CD4-positive, alpha-beta T cell (primary cell): ENCODE data around the gene FOXL2NB. TPM values are rescaled to one million over a fixed set of nuclear protein-coding genes. Genes with fewer than 3 reads are reported as not detected.

ENCODE experiments used
- ATAC-seq: fragments of 200-7000 bp; cut with Tn5 transposase; one replicate; pipeline ENCODE4 v1.10.0; 2022; ENCODE audit warnings: mild to moderate bottlenecking; ENCODE audit not compliant: poor library complexity
- CTCF ChIA-PET: fragments of 350-600 bp; sonication (Branson Sonifier 250); formaldehyde crosslinking; loops from one replicate; lab custom pipeline; 2021; ENCODE audit warnings: antibody characterized with exemption, inconsistent platforms; lab: Charles Lee
- POLR2A ChIA-PET: fragments of 350-600 bp; sonication (Branson Sonifier 250); formaldehyde crosslinking; loops from one replicate; lab custom pipeline; 2021; ENCODE audit warnings: antibody characterized with exemption, inconsistent platforms; lab: Charles Lee
- DNase-seq, 14 experiments: peaks; one replicate each; pipeline ENCODE4 v3.0.0-alpha.2; 2013 to 2020; ENCODE audit warnings: mixed read lengths in 2 of 14
- H3K27ac ChIP-seq, 2 donors: one replicate each; pipeline versions ENCODE4 v1.5.1 to v1.7.0; 2013; ENCODE audit warnings: low read length in 2 of 2, low read depth in 1 of 2, mild to moderate bottlenecking in 1 of 2
- H3K27me3 ChIP-seq, 2 experiments: 1 replicate in 1 of 2; 2 replicates in 1 of 2; pipeline versions ENCODE4 v1.6.1 to v1.7.0; 2013; ENCODE audit warnings: low read length in 2 of 2, control low read depth in 1 of 2, mild to moderate bottlenecking in 1 of 2, moderate library complexity in 1 of 2; ENCODE audit not compliant: insufficient read depth in 2 of 2, control insufficient read depth in 1 of 2
- H3K36me3 ChIP-seq: one replicate; pipeline ENCODE4 v1.6.1; 2013; ENCODE audit warnings: low read length, control low read depth; ENCODE audit not compliant: insufficient read depth
- H3K4me1 ChIP-seq: one replicate; pipeline ENCODE4 v1.6.1; 2013; ENCODE audit warnings: low read length, control low read depth; ENCODE audit not compliant: insufficient read depth
- H3K4me3 ChIP-seq: one replicate; pipeline ENCODE4 v1.5.1; 2013; ENCODE audit warnings: mild to moderate bottlenecking, low read length, moderate library complexity
- H3K9me3 ChIP-seq, 2 experiments: 1 replicate in 1 of 2; 2 replicates in 1 of 2; pipeline versions ENCODE4 v1.6.1 to v1.7.0; 2013; ENCODE audit warnings: low read length in 2 of 2, mild to moderate bottlenecking in 2 of 2, control low read depth in 1 of 2, moderate library complexity in 1 of 2; ENCODE audit not compliant: control insufficient read depth in 1 of 2, insufficient read depth in 1 of 2
- H3K27ac Mint-ChIP-seq: one replicate; pipeline ENCODE4 v1.8.0; 2020; ENCODE audit warnings: mixed read lengths
- H3K27me3 Mint-ChIP-seq: one replicate; pipeline ENCODE4 v1.8.0; 2021; ENCODE audit warnings: mixed read lengths
- H3K36me3 Mint-ChIP-seq: one replicate; pipeline ENCODE4 v1.8.0; 2021; ENCODE audit warnings: low read depth, mixed read lengths
- H3K4me1 Mint-ChIP-seq: one replicate; pipeline ENCODE4 v1.8.0; 2021; ENCODE audit warnings: low read depth, mixed read lengths
- H3K4me3 Mint-ChIP-seq: one replicate; pipeline ENCODE4 v1.8.0; 2020; ENCODE audit warnings: mild to moderate bottlenecking, mixed read lengths
- H3K9me3 Mint-ChIP-seq: one replicate; pipeline ENCODE4 v1.8.0; 2020; ENCODE audit warnings: mixed read lengths
- CTCF ChIP-seq: fragments of 200-600 bp; IDR thresholded peaks from one replicate; pipeline ENCODE4 v1.8.0; 2022; ENCODE audit warnings: antibody characterized with exemption, mild to moderate bottlenecking
- intact Hi-C, 2 experiments: fragments of 100-400 bp; cut with DNase I in 1 of 2; cut with micrococcal nuclease in 1 of 2; formaldehyde crosslinking; loops; one replicate each; pipeline versions ENCODE4 v1.15.1 to v1.9.0; 2023 to 2025; cut with DNase I, micrococcal nuclease
- total RNA-seq, 174 experiments: library from RNA in 2 of 174; stranded (reverse) in 2 of 174; gene quantifications; one replicate each; pipeline ENCODE4 v1.2.3 and lab custom pipeline; 2021 to 2026

FOXL2NB gene
- total RNA-seq, 2 experiments from 2014 or later, result not detected

GRCh38 chr3:138984816-138985215, 37.8 kb downstream of the FOXL2NB start:
- Mint-ChIP-seq H3K9me3 (no peaks in the 10 kb centered on the region), H3K4me1 (no peaks in the 10 kb centered on the region), H3K36me3 (no peaks in the 10 kb centered on the region), H3K4me3 (no peak overlapping the region), H3K27ac (no peak overlapping the region), H3K27me3 (no peaks in the 10 kb centered on the region)
- ATAC-seq (no peak), DNase-seq (no peak)
- Histone ChIP-seq H3K4me1 (no peaks in the 10 kb centered on the region), H3K27me3 (no peaks in the 10 kb centered on the region), H3K27ac (no peak overlapping the region), H3K9me3 (no peaks in the 10 kb centered on the region), H3K4me3 (no peak overlapping the region), H3K36me3 (no peaks in the 10 kb centered on the region)
- intact Hi-C loops, result no loop called here
- no peak for TF ChIP-seq CTCF
- ChIA-PET POLR2A (no interaction called here), CTCF (no interaction called here)

- ATAC-seq (no peak), DNase-seq (no peak)
- CTCF ChIA-PET, result no interaction called here
- no peak overlapping the region for H3K27ac ChIP-seq
- H3K36me3 ChIP-seq, result no peaks in the 10 kb centered on the region
- Mint-ChIP-seq H3K27ac (no peak overlapping the region), H3K9me3 (no peaks in the 10 kb centered on the region), H3K4me1 (no peaks in the 10 kb centered on the region), H3K36me3 (no peaks in the 10 kb centered on the region), H3K27me3 (no peaks in the 10 kb centered on the region), H3K4me3 (no peak overlapping the region)
- no peaks in the 10 kb centered on the region for H3K9me3 ChIP-seq
- POLR2A ChIA-PET, result no interaction called here
- H3K4me1 ChIP-seq, result no peaks in the 10 kb centered on the region
- no peak for TF ChIP-seq CTCF
- no peaks in the 10 kb centered on the region for H3K27me3 ChIP-seq
- intact Hi-C loops, result no loop called here
- H3K4me3 ChIP-seq, result no peak overlapping the region
Measured at GRCh38 chr3:138985932-138986331, 38.9 kb downstream of the FOXL2NB start.

- CTCF ChIA-PET, result no interaction called here
- DNase-seq (no peak), ATAC-seq (no peak)
- Histone ChIP-seq H3K4me3 (no peak overlapping the region), H3K27ac (no peak overlapping the region), H3K9me3 (no peaks in the 10 kb centered on the region), H3K27me3 (no peaks in the 10 kb centered on the region), H3K4me1 (no peaks in the 10 kb centered on the region), H3K36me3 (no peaks in the 10 kb centered on the region)
- POLR2A ChIA-PET, result no interaction called here
- H3K4me3 Mint-ChIP-seq, result no peak overlapping the region
- intact Hi-C loops, result no loop called here
- H3K27ac Mint-ChIP-seq, result no peak overlapping the region
- no peaks in the 10 kb centered on the region for H3K27me3 Mint-ChIP-seq
- no peak for TF ChIP-seq CTCF
- no peaks in the 10 kb centered on the region for H3K9me3 Mint-ChIP-seq
- no peaks in the 10 kb centered on the region for H3K4me1 Mint-ChIP-seq
- H3K36me3 Mint-ChIP-seq, result no peaks in the 10 kb centered on the region
Measured at GRCh38 chr3:138987181-138987580, 40.2 kb downstream of the FOXL2NB start.
